ENCODE measurements around the gene SEPTIN7. TPM values are rescaled to one million over a fixed set of nuclear protein-coding genes. Genes with fewer than 3 reads are reported as not detected.

Gene SEPTIN7
- total and polyA plus RNA-seq, 2 of the 13 experiments (the other 11 are each of a cell fraction or from before 2014, with no cell fraction given) = 103 to 129 TPM

- no peak for TF ChIP-seq ZFP37 (CRISPR knock-in tag; IDR thresholded peaks at IDR 0.05; ENCODE audit: borderline replicate concordance)
- TF ChIP-seq ZNF816 (CRISPR knock-in tag; IDR thresholded peaks at IDR 0.05; ENCODE audit: borderline replicate concordance) = no peak
- no peak for TF ChIP-seq ZBTB43 (CRISPR knock-in tag; conservative IDR thresholded peaks at IDR 0.05)
- TF ChIP-seq ZNF616 (CRISPR knock-in tag; IDR thresholded peaks at IDR 0.05; ENCODE audit: low read depth) = 0 out of 2 replicates have a peak, but pooled peaks have one; percentile 16
- TF ChIP-seq TP53 (CRISPR knock-in tag; conservative IDR thresholded peaks at IDR 0.05) = no peak
- TF ChIP-seq SSRP1 (CRISPR knock-in tag; IDR thresholded peaks at IDR 0.05) = no peak
- 0 out of 2 replicates have a peak, but pooled peaks have one; percentile 5 for TF ChIP-seq ARID5B (CRISPR knock-in tag; IDR thresholded peaks at IDR 0.05)
- TF ChIP-seq ATF7-NPFF (CRISPR knock-in tag; IDR thresholded peaks at IDR 0.05; ENCODE audit: low read depth) = 0 out of 2 replicates have a peak, but pooled peaks have one; percentile 4
- TF ChIP-seq SALL1 (CRISPR knock-in tag; IDR thresholded peaks at IDR 0.05) = peak; percentile 3; the same call in 1 of the 2 replicates
- TF ChIP-seq FOXP4 (CRISPR knock-in tag; IDR thresholded peaks at IDR 0.05) = no peak
- TF ChIP-seq SNRNP70 (IDR thresholded peaks at IDR 0.05; ENCODE audit: low read depth, low read length) = no peak
- 0 out of 2 replicates have a peak, but pooled peaks have one; percentile 36 for TF ChIP-seq ZNF878 (CRISPR knock-in tag; IDR thresholded peaks at IDR 0.05)
- 0 out of 2 replicates have a peak, but pooled peaks have one; percentile 23 for TF ChIP-seq CBFB (CRISPR knock-in tag; IDR thresholded peaks at IDR 0.05)
- no peak for TF ChIP-seq ZNF20 (CRISPR knock-in tag; IDR thresholded peaks at IDR 0.05)
- no peak for TF ChIP-seq MAFF (IDR thresholded peaks at IDR 0.05; ENCODE audit: low read depth, low read length)
- TF ChIP-seq USF2 (IDR thresholded peaks at IDR 0.05; ENCODE audit: low read depth, low read length) = no peak
- no peak for TF ChIP-seq USF2 (CRISPR knock-in tag; IDR thresholded peaks at IDR 0.05; ENCODE audit: borderline replicate concordance)
- TF ChIP-seq ZBTB44 (CRISPR knock-in tag; IDR thresholded peaks at IDR 0.05) = no peak
These were observed 690 bp downstream of the SEPTIN7 start (continued) for GRCh38 chr7:35801392-35802101.

Measured in HepG2 (cell line).